ENCODE data around the gene ADPRHL1. TPM values are rescaled to one million over a fixed set of nuclear protein-coding genes. Genes with fewer than 3 reads are reported as not detected.

Gene ADPRHL1
- total RNA-seq, 1 experiment from 2014 or later = 3.9 TPM

DNA sequence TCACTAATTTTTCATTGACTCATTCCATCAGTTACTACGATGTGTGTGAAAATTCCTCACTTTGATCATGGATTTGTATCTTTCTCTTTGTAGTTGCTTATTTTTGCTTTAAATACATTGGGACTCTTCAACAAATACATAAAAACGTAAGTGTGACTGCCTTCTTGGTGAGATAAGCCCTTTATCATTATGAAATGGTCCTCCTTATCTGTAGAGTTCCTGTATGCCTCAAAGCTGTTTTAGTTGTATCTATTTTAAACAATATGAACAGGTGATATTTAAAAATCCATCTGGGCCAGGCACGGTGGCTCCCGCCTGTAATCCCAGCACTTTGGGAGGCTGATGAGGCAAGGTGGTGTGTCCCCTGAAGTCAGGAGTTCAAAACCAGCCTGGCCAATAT is 25.9 kb upstream of the ADPRHL1 start:
- POLR2A ChIA-PET (ENCODE audit: low non-redundant PET) = no interaction called here
- CTCF ChIA-PET = no interaction called here
- intact Hi-C loops (cut with micrococcal nuclease; ENCODE audit: unreplicated experiment) = no loop called here
- H3K4me3 ChIP-seq (ENCODE audit: low read depth, low read length, poor library complexity, severe bottlenecking) = no peak overlapping the region
- no peak overlapping the region for H3K27ac ChIP-seq (ENCODE audit: low read depth, low read length, poor library complexity, severe bottlenecking)
- H3K4me1 ChIP-seq (ENCODE audit: insufficient read depth, low read length, poor library complexity, severe bottlenecking) = no peaks in the 10 kb centered on the region
- no TSS peak for BruUV-seq (replicated peaks)
- TF ChIP-seq, protein P1, sequence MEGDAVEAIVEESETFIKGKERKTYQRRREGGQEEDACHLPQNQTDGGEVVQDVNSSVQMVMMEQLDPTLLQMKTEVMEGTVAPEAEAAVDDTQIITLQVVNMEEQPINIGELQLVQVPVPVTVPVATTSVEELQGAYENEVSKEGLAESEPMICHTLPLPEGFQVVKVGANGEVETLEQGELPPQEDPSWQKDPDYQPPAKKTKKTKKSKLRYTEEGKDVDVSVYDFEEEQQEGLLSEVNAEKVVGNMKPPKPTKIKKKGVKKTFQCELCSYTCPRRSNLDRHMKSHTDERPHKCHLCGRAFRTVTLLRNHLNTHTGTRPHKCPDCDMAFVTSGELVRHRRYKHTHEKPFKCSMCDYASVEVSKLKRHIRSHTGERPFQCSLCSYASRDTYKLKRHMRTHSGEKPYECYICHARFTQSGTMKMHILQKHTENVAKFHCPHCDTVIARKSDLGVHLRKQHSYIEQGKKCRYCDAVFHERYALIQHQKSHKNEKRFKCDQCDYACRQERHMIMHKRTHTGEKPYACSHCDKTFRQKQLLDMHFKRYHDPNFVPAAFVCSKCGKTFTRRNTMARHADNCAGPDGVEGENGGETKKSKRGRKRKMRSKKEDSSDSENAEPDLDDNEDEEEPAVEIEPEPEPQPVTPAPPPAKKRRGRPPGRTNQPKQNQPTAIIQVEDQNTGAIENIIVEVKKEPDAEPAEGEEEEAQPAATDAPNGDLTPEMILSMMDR (conservative IDR thresholded peaks at IDR 0.05; ENCODE audit: low read depth, low read length) = no peak
- TF ChIP-seq EZH2 (IDR thresholded peaks at IDR 0.05; ENCODE audit: borderline replicate concordance, low read depth, low read length, poor library complexity, severe bottlenecking) = no peak
- no peak for DNase-seq (ENCODE audit: low spot score)
- H3K9me3 ChIP-seq (ENCODE audit: low read depth, low read length, poor library complexity, severe bottlenecking) = no peaks in the 10 kb centered on the region
- H3K36me3 ChIP-seq (ENCODE audit: insufficient read depth, low read length, poor library complexity, severe bottlenecking) = peaks cover 40% of the 10 kb centered on the region
- no peaks in the 10 kb centered on the region for H3K27me3 ChIP-seq (replicated peaks; ENCODE audit: insufficient read depth, low read depth, low read length, poor library complexity)

DNA sequence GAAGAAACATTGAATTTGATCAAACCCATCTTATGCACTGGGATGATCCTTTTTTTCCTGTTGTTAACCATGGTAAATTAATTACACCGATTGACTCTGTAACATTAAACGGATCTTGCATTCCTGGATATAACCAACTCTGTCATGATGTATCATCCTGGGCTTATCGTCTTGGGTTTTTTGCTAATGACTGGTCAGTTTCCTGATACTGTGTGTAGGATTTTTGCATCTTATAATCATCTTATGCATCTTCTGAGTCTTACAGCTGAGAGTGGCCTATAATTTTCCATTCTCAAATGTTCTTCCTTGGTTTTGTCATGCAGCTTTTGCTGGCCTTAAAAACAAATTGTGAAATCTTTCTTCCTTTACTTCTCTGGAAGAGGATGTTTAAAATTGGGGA is 24.4 kb upstream of the ADPRHL1 start:
- POLR2A ChIA-PET (ENCODE audit: low non-redundant PET) = no interaction called here
- CTCF ChIA-PET = no interaction called here
- no TSS peak for BruUV-seq (replicated peaks)

DNA sequence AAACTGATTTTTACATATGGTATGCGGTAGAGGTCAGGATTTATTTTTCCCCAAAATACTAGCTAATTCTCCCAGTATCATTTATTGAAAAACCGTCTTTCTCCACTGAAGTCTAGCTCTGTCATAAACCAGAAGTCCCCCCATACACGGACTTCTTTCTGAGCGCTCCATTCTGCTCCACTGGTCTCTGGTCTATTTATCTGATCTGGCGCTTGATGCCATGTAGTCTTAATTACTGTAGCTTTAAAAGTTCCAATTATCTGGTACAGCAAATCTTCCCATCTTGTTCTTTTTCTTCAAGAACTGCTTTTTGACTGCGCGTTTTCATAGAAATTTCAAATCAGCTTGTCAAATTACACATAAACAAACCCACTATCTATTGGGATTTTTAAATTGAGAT is 23.5 kb upstream of the ADPRHL1 start:
- no peak overlapping the region for H3K27ac ChIP-seq (ENCODE audit: low read depth, low read length, poor library complexity, severe bottlenecking)
- no TSS peak for BruUV-seq (replicated peaks)
- peaks cover 50% of the 10 kb centered on the region for H3K36me3 ChIP-seq (ENCODE audit: insufficient read depth, low read length, poor library complexity, severe bottlenecking)
- H3K9me3 ChIP-seq (ENCODE audit: low read depth, low read length, poor library complexity, severe bottlenecking) = no peaks in the 10 kb centered on the region
- ChIA-PET POLR2A (ENCODE audit: low non-redundant PET) (no interaction called here), CTCF (no interaction called here)
- TF ChIP-seq, protein P1 (conservative IDR thresholded peaks at IDR 0.05; ENCODE audit: low read depth, low read length) = no peak
- TF ChIP-seq EZH2 (IDR thresholded peaks at IDR 0.05; ENCODE audit: borderline replicate concordance, low read depth, low read length, poor library complexity, severe bottlenecking) = no peak
- no peak overlapping the region for H3K4me3 ChIP-seq (ENCODE audit: low read depth, low read length, poor library complexity, severe bottlenecking)
- H3K27me3 ChIP-seq (replicated peaks; ENCODE audit: insufficient read depth, low read depth, low read length, poor library complexity) = no peaks in the 10 kb centered on the region
- no peaks in the 10 kb centered on the region for H3K4me1 ChIP-seq (ENCODE audit: insufficient read depth, low read length, poor library complexity, severe bottlenecking)
- intact Hi-C loops (cut with micrococcal nuclease; ENCODE audit: unreplicated experiment) = no loop called here
- DNase-seq (ENCODE audit: low spot score) = no peak

More for the DNA sequence above, 24.4 kb upstream of the ADPRHL1 start:
- TF ChIP-seq, protein P1 (conservative IDR thresholded peaks at IDR 0.05; ENCODE audit: low read depth, low read length) = no peak
- peaks cover 50% of the 10 kb centered on the region for H3K36me3 ChIP-seq (ENCODE audit: insufficient read depth, low read length, poor library complexity, severe bottlenecking)
- no peak for DNase-seq (ENCODE audit: low spot score)
- no peak overlapping the region for H3K27ac ChIP-seq (ENCODE audit: low read depth, low read length, poor library complexity, severe bottlenecking)
- no peak overlapping the region for H3K4me3 ChIP-seq (ENCODE audit: low read depth, low read length, poor library complexity, severe bottlenecking)
- H3K9me3 ChIP-seq (ENCODE audit: low read depth, low read length, poor library complexity, severe bottlenecking) = no peaks in the 10 kb centered on the region
- H3K27me3 ChIP-seq (replicated peaks; ENCODE audit: insufficient read depth, low read depth, low read length, poor library complexity) = no peaks in the 10 kb centered on the region
- no peaks in the 10 kb centered on the region for H3K4me1 ChIP-seq (ENCODE audit: insufficient read depth, low read length, poor library complexity, severe bottlenecking)
- intact Hi-C loops (cut with micrococcal nuclease; ENCODE audit: unreplicated experiment) = no loop called here
